Upper lobe of left lung (tissue), 4 donors: Measurements from ENCODE around the gene WTAP.

ENCODE experiments used
- EP300 ChIP-seq, 4 donors: sonication (generic); formaldehyde crosslinking; IDR thresholded peaks; one replicate each; pipeline ENCODE4 v1.5.1; 2017; ENCODE audit warnings: antibody characterized with exemption in 4 of 4, control low read depth in 2 of 4
- POLR2A ChIP-seq, 4 donors: fragments of 450-650 bp; IDR thresholded peaks; one replicate each; pipeline ENCODE4 v1.5.1; 2016 to 2017; ENCODE audit warnings: antibody characterized with exemption in 4 of 4, mild to moderate bottlenecking in 2 of 4
- POLR2AphosphoS5 ChIP-seq, 2 donors: sonication (generic); formaldehyde crosslinking; IDR thresholded peaks; one replicate each; pipeline ENCODE4 v1.5.1; 2017; ENCODE audit warnings: antibody characterized with exemption in 2 of 2

DNA sequence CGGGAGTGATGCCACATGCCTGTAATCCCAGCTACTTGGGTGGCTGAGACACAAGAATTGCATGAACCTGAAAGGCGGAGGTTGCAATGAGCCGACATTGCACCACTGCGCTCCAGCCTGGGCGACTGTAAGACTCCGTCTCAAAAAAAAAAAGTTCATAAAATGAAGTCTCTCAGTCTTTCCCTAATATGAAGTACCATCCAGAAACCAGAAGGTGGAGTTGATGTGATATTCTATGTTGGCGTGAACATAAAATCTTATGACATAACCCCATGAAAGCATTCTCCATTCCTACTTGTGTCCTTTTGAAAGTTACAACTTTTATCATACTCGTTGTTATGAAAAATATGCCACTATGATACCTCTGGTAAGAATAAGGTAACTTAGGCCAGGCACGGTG, 40.0 kb upstream of the WTAP start:
- no peak for TF ChIP-seq POLR2AphosphoS5 (IDR thresholded peaks at IDR 0.05)
- no peak for TF ChIP-seq EP300 (IDR thresholded peaks at IDR 0.05)
- no peak for TF ChIP-seq POLR2A (IDR thresholded peaks at IDR 0.05)
